BLaER1 (cell line): ENCODE results near the gene MAD1L1.

Experiments used
- H3K27ac ChIP-seq: shearing (Covaris generic); formaldehyde crosslinking; 2 replicates; pipeline ENCODE4 v1.8.1; 2022
- H3K27me3 ChIP-seq: shearing (Covaris generic); formaldehyde crosslinking; 2 replicates; pipeline ENCODE4 v1.8.1; 2022
- H3K36me3 ChIP-seq: shearing (Covaris generic); formaldehyde crosslinking; 2 replicates; pipeline ENCODE4 v1.8.1; 2022
- H3K4me1 ChIP-seq: shearing (Covaris generic); formaldehyde crosslinking; 2 replicates; pipeline ENCODE4 v1.8.1; 2022
- H3K4me2 ChIP-seq: shearing (Covaris generic); formaldehyde crosslinking; 2 replicates; pipeline ENCODE4 v1.8.1; 2022
- H3K4me3 ChIP-seq: shearing (Covaris generic); formaldehyde crosslinking; 2 replicates; pipeline ENCODE4 v1.8.1; 2022
- H3K9ac ChIP-seq: shearing (Covaris generic); formaldehyde crosslinking; 2 replicates; pipeline ENCODE4 v1.8.1; 2022
- H3K9me3 ChIP-seq: shearing (Covaris generic); formaldehyde crosslinking; 2 replicates; pipeline ENCODE4 v1.8.1; 2022
- H4K20me1 ChIP-seq: shearing (Covaris generic); formaldehyde crosslinking; 2 replicates; pipeline ENCODE4 v1.8.1; 2022
- Cebpa-rat ChIP-seq: shearing (Covaris generic); IDR thresholded peaks from 2 replicates; pipeline ENCODE4 v1.8.1; 2022

MAD1L1 gene

GRCh38 chr7:1804310-1804709 lies 428.4 kb downstream of the MAD1L1 start:
- 0 out of 2 replicates have a peak, but pooled peaks cover 18% of the 10 kb centered on the region for H3K9me3 ChIP-seq
- no peak overlapping the region for H3K27ac ChIP-seq
- no peaks in the 10 kb centered on the region for H3K27me3 ChIP-seq
- TF ChIP-seq Cebpa-rat: no peak
- no peak overlapping the region for H3K4me3 ChIP-seq
- H3K36me3 ChIP-seq: no peaks in the 10 kb centered on the region
- H3K4me2 ChIP-seq: no peak overlapping the region
- H4K20me1 ChIP-seq: no peaks in the 10 kb centered on the region
- no peak overlapping the region for H3K9ac ChIP-seq
- no peaks in the 10 kb centered on the region for H3K4me1 ChIP-seq

GRCh38 chr7:1802899-1803298 lies 429.8 kb downstream of the MAD1L1 start:
- no peak overlapping the region for H3K4me3 ChIP-seq
- no peak overlapping the region for H3K4me2 ChIP-seq
- no peak overlapping the region for H3K27ac ChIP-seq
- H4K20me1 ChIP-seq: no peaks in the 10 kb centered on the region
- H3K36me3 ChIP-seq: no peaks in the 10 kb centered on the region
- 0 out of 2 replicates have a peak, but pooled peaks cover 18% of the 10 kb centered on the region for H3K9me3 ChIP-seq
- H3K9ac ChIP-seq: no peak overlapping the region
- no peaks in the 10 kb centered on the region for H3K27me3 ChIP-seq
- TF ChIP-seq Cebpa-rat: no peak
- H3K4me1 ChIP-seq: no peaks in the 10 kb centered on the region

- Histone ChIP-seq H3K4me3 (no peak overlapping the region), H3K27ac (no peak overlapping the region), H3K27me3 (no peaks in the 10 kb centered on the region), H4K20me1 (no peaks in the 10 kb centered on the region), H3K9ac (no peak overlapping the region), H3K9me3 (peaks cover 19% of the 10 kb centered on the region), H3K36me3 (no peaks in the 10 kb centered on the region), H3K4me1 (no peaks in the 10 kb centered on the region), H3K4me2 (no peak overlapping the region)
- TF ChIP-seq Cebpa-rat: no peak
These were observed 431.8 kb downstream of the MAD1L1 start for GRCh38 chr7:1800902-1801301.

- Histone ChIP-seq H3K4me2 (no peak overlapping the region), H3K27me3 (no peaks in the 10 kb centered on the region), H3K4me3 (no peak overlapping the region), H3K4me1 (no peaks in the 10 kb centered on the region), H3K27ac (no peak overlapping the region), H4K20me1 (no peaks in the 10 kb centered on the region), H3K9ac (no peak overlapping the region), H3K36me3 (no peaks in the 10 kb centered on the region), H3K9me3 (peaks cover 42% of the 10 kb centered on the region)
- TF ChIP-seq Cebpa-rat: no peak
These were observed 434.6 kb downstream of the MAD1L1 start for GRCh38 chr7:1798191-1798590.

- Histone ChIP-seq H3K4me2 (no peak overlapping the region), H3K27ac (no peak overlapping the region), H3K9me3 (peaks cover 39% of the 10 kb centered on the region), H4K20me1 (no peaks in the 10 kb centered on the region), H3K4me1 (no peaks in the 10 kb centered on the region), H3K9ac (no peak overlapping the region), H3K27me3 (no peaks in the 10 kb centered on the region), H3K36me3 (no peaks in the 10 kb centered on the region), H3K4me3 (no peak overlapping the region)
- TF ChIP-seq Cebpa-rat: no peak
These were observed 437.7 kb downstream of the MAD1L1 start for GRCh38 chr7:1794888-1795542.

GRCh38 chr7:1787681-1788235 lies 445.0 kb downstream of the MAD1L1 start:
- H3K4me1 ChIP-seq: no peaks in the 10 kb centered on the region
- no peak overlapping the region for H3K4me2 ChIP-seq
- H3K27me3 ChIP-seq: no peaks in the 10 kb centered on the region
- H3K9me3 ChIP-seq: peaks cover 24% of the 10 kb centered on the region
- H3K36me3 ChIP-seq: no peaks in the 10 kb centered on the region
- no peaks in the 10 kb centered on the region for H4K20me1 ChIP-seq
- no peak overlapping the region for H3K27ac ChIP-seq
- no peak overlapping the region for H3K9ac ChIP-seq
- TF ChIP-seq Cebpa-rat: no peak
- H3K4me3 ChIP-seq: no peak overlapping the region

- Histone ChIP-seq H3K27ac (no peak overlapping the region), H3K4me3 (no peak overlapping the region), H3K9me3 (peaks cover 22% of the 10 kb centered on the region), H4K20me1 (no peaks in the 10 kb centered on the region), H3K27me3 (no peaks in the 10 kb centered on the region), H3K36me3 (no peaks in the 10 kb centered on the region), H3K4me2 (no peak overlapping the region), H3K4me1 (no peaks in the 10 kb centered on the region), H3K9ac (no peak overlapping the region)
- no peak for TF ChIP-seq Cebpa-rat
These were observed 445.5 kb downstream of the MAD1L1 start for GRCh38 chr7:1787241-1787640.

GRCh38 chr7:1785839-1786238 lies 446.9 kb downstream of the MAD1L1 start:
- Histone ChIP-seq H3K4me2 (no peak overlapping the region), H3K9ac (no peak overlapping the region), H3K9me3 (peaks cover 15% of the 10 kb centered on the region), H3K36me3 (no peaks in the 10 kb centered on the region), H3K27ac (no peak overlapping the region), H3K4me3 (no peak overlapping the region), H3K27me3 (no peaks in the 10 kb centered on the region), H3K4me1 (no peaks in the 10 kb centered on the region), H4K20me1 (no peaks in the 10 kb centered on the region)
- no peak for TF ChIP-seq Cebpa-rat

GRCh38 chr7:1781369-1781768 lies 451.4 kb downstream of the MAD1L1 start:
- Histone ChIP-seq H4K20me1 (no peaks in the 10 kb centered on the region), H3K27me3 (no peaks in the 10 kb centered on the region), H3K9ac (no peak overlapping the region), H3K4me2 (no peak overlapping the region), H3K36me3 (no peaks in the 10 kb centered on the region), H3K9me3 (peaks cover 27% of the 10 kb centered on the region), H3K4me1 (no peaks in the 10 kb centered on the region), H3K4me3 (no peak overlapping the region), H3K27ac (no peak overlapping the region)
- TF ChIP-seq Cebpa-rat: no peak

GRCh38 chr7:1779445-1779844 lies 453.3 kb downstream of the MAD1L1 start:
- Histone ChIP-seq H3K9me3 (peaks cover 14% of the 10 kb centered on the region), H3K4me3 (no peak overlapping the region), H3K4me2 (no peak overlapping the region), H3K27me3 (no peaks in the 10 kb centered on the region), H3K4me1 (no peaks in the 10 kb centered on the region), H4K20me1 (no peaks in the 10 kb centered on the region), H3K36me3 (no peaks in the 10 kb centered on the region), H3K27ac (no peak overlapping the region), H3K9ac (no peak overlapping the region)
- TF ChIP-seq Cebpa-rat: no peak
